Suprapubic skin (tissue), 4 donors: ENCODE results near the gene ENOX2. TPM values are rescaled to one million over a fixed set of nuclear protein-coding genes. Genes with fewer than 3 reads are reported as not detected.

ENCODE experiments used
- DNase-seq, 2 donors: peaks; one replicate each; pipeline ENCODE4 v3.0.0-alpha.2; 2019; ENCODE audit warnings: low spot score in 2 of 2
- H3K27ac ChIP-seq: fragments of 200-600 bp; sonication (generic); one replicate; pipeline ENCODE4 v1.5.1; 2019
- H3K27me3 ChIP-seq: fragments of 200-600 bp; sonication (generic); one replicate; pipeline ENCODE4 v1.5.1; 2019
- H3K36me3 ChIP-seq: fragments of 200-600 bp; sonication (generic); one replicate; pipeline ENCODE4 v1.5.1; 2019
- H3K4me1 ChIP-seq: fragments of 200-600 bp; sonication (generic); one replicate; pipeline ENCODE4 v1.5.1; 2019
- H3K4me3 ChIP-seq: fragments of 200-600 bp; sonication (generic); one replicate; pipeline ENCODE4 v1.5.1; 2019; ENCODE audit warnings: mild to moderate bottlenecking
- H3K9me3 ChIP-seq: fragments of 200-600 bp; sonication (generic); one replicate; pipeline ENCODE4 v1.5.1; 2019
- CTCF ChIP-seq, 2 donors: fragments of 200-600 bp in 1 of 2; fragments of 450-650 bp in 1 of 2; sonication (generic) in 1 of 2; IDR thresholded peaks; one replicate each; pipeline ENCODE4 v1.5.1; 2016 to 2019; ENCODE audit warnings: antibody characterized with exemption in 2 of 2, mild to moderate bottlenecking in 1 of 2, moderate library complexity in 1 of 2
- EP300 ChIP-seq: sonication (generic); formaldehyde crosslinking; IDR thresholded peaks from one replicate; pipeline ENCODE4 v1.6.1; 2017; ENCODE audit warnings: antibody characterized with exemption
- POLR2A ChIP-seq, 2 donors: fragments of 450-650 bp; IDR thresholded peaks; one replicate each; pipeline ENCODE4 v1.6.1; 2017; ENCODE audit warnings: antibody characterized with exemption in 2 of 2, mild to moderate bottlenecking in 2 of 2, moderate library complexity in 2 of 2
- POLR2AphosphoS5 ChIP-seq, 3 donors: sonication (generic); formaldehyde crosslinking; IDR thresholded peaks; one replicate each; pipeline ENCODE4 v1.6.1; 2017; ENCODE audit warnings: antibody characterized with exemption in 3 of 3
- WGBS: methylation state at CpG from one replicate; pipeline ENCODE4 v1.1.5; 2018; 5-methylcytosine and 5-hydroxymethylcytosine counted together
- total RNA-seq, 4 donors: library from RNA; depleted of rRNA; stranded (reverse); fragments of >200 nt; gene quantifications; one replicate each; pipeline ENCODE4 v1.1.0, GENCODE V29; 2016

The ENOX2 gene
- total RNA-seq, 4 donors from 2014 or later: 9.6 to 11.1 (median 10.7) TPM

GRCh38 chrX:130628516-130628915, 274.5 kb downstream of the ENOX2 start:
- Histone ChIP-seq H3K4me3 (no peak overlapping the region), H3K9me3 (no peaks in the 10 kb centered on the region), H3K27me3 (no peaks in the 10 kb centered on the region), H3K36me3 (no peaks in the 10 kb centered on the region), H3K4me1 (no peaks in the 10 kb centered on the region), H3K27ac (no peak overlapping the region)
- no peak for TF ChIP-seq POLR2A (IDR thresholded peaks at IDR 0.05)
- no peak for TF ChIP-seq POLR2AphosphoS5 (IDR thresholded peaks at IDR 0.05)
- TF ChIP-seq CTCF (IDR thresholded peaks at IDR 0.05): no peak
- no peak for TF ChIP-seq EP300
- 81% methylated on average over 2 of the region's 2 CpGs for WGBS
- no peak for DNase-seq

GRCh38 chrX:130626521-130626920, 276.5 kb downstream of the ENOX2 start:
- DNase-seq: no peak
- no peak for TF ChIP-seq POLR2AphosphoS5 (IDR thresholded peaks at IDR 0.05)
- TF ChIP-seq POLR2A (IDR thresholded peaks at IDR 0.05): no peak
- no peak for TF ChIP-seq EP300
- no peak for TF ChIP-seq CTCF (IDR thresholded peaks at IDR 0.05)

GRCh38 chrX:130625386-130625785, 277.6 kb downstream of the ENOX2 start:
- no peaks in the 10 kb centered on the region for H3K4me1 ChIP-seq
- WGBS: 66% methylated on average over 6 of the region's 6 CpGs
- H3K9me3 ChIP-seq: no peaks in the 10 kb centered on the region
- no peaks in the 10 kb centered on the region for H3K36me3 ChIP-seq
- no peak for DNase-seq
- no peaks in the 10 kb centered on the region for H3K27me3 ChIP-seq
- no peak overlapping the region for H3K27ac ChIP-seq
- TF ChIP-seq POLR2A (IDR thresholded peaks at IDR 0.05) (no peak), EP300 (no peak), CTCF (IDR thresholded peaks at IDR 0.05) (no peak), POLR2AphosphoS5 (IDR thresholded peaks at IDR 0.05) (no peak)
- H3K4me3 ChIP-seq: no peak overlapping the region

More at GRCh38 chrX:130626521-130626920, 276.5 kb downstream of the ENOX2 start:
- H3K4me3 ChIP-seq: no peak overlapping the region
- H3K27ac ChIP-seq: no peak overlapping the region
- no peaks in the 10 kb centered on the region for H3K27me3 ChIP-seq
- H3K9me3 ChIP-seq: no peaks in the 10 kb centered on the region
- H3K36me3 ChIP-seq: no peaks in the 10 kb centered on the region
- no peaks in the 10 kb centered on the region for H3K4me1 ChIP-seq

- Histone ChIP-seq H3K4me3 (no peak overlapping the region), H3K36me3 (no peaks in the 10 kb centered on the region), H3K27ac (no peak overlapping the region), H3K9me3 (no peaks in the 10 kb centered on the region), H3K27me3 (no peaks in the 10 kb centered on the region), H3K4me1 (no peaks in the 10 kb centered on the region)
- no peak for DNase-seq
- 82% methylated on average over 4 of the region's 4 CpGs for WGBS
- TF ChIP-seq POLR2AphosphoS5 (IDR thresholded peaks at IDR 0.05): no peak
- TF ChIP-seq EP300: no peak
- TF ChIP-seq CTCF (IDR thresholded peaks at IDR 0.05): no peak
- TF ChIP-seq POLR2A (IDR thresholded peaks at IDR 0.05): no peak
Measured at GRCh38 chrX:130623518-130623917, 279.5 kb downstream of the ENOX2 start.

GRCh38 chrX:130615941-130616340, 287.1 kb downstream of the ENOX2 start:
- Histone ChIP-seq H3K4me1 (no peaks in the 10 kb centered on the region), H3K27ac (no peak overlapping the region), H3K4me3 (no peak overlapping the region), H3K27me3 (no peaks in the 10 kb centered on the region), H3K9me3 (no peaks in the 10 kb centered on the region), H3K36me3 (no peaks in the 10 kb centered on the region)
- no peak for DNase-seq
- WGBS: 91% methylated on average over 3 of the region's 3 CpGs
- no peak for TF ChIP-seq CTCF (IDR thresholded peaks at IDR 0.05)
- no peak for TF ChIP-seq POLR2AphosphoS5 (IDR thresholded peaks at IDR 0.05)
- TF ChIP-seq EP300: no peak
- no peak for TF ChIP-seq POLR2A (IDR thresholded peaks at IDR 0.05)
